Breast epithelium (tissue), 4 donors: ENCODE data around the gene PROCR. TPM values are rescaled to one million over a fixed set of nuclear protein-coding genes. Genes with fewer than 3 reads are reported as not detected.
"Not testable (repeated sequence)": the region's sequence is repeated elsewhere in the genome, so short reads cannot be mapped to it uniquely, and the experiment has no call there.

ENCODE experiments used
- DNase-seq, 2 donors: peaks; one replicate each; pipeline ENCODE4 v3.0.0-alpha.2; 2019; ENCODE audit warnings: low spot score in 2 of 2
- H3K27ac ChIP-seq, 2 donors: fragments of 200-600 bp; sonication (generic) in 1 of 2; one replicate each; pipeline ENCODE4 v1.5.1; 2016 to 2019; ENCODE audit warnings: mild to moderate bottlenecking in 1 of 2
- H3K27me3 ChIP-seq, 2 donors: fragments of 200-600 bp; sonication (generic) in 1 of 2; one replicate each; pipeline versions ENCODE4 v1.5.1 to v1.6.0; 2017 to 2019; ENCODE audit warnings: control low read depth in 1 of 2, mild to moderate bottlenecking in 1 of 2
- H3K36me3 ChIP-seq: fragments of 200-600 bp; one replicate; pipeline ENCODE4 v1.5.1; 2019
- H3K4me1 ChIP-seq, 2 donors: fragments of 200-600 bp; sonication (generic); one replicate each; pipeline ENCODE4 v1.5.1; 2016 to 2019; ENCODE audit warnings: control low read depth in 1 of 2
- H3K4me3 ChIP-seq, 3 donors: fragments of 200-600 bp; sonication (generic); 1 replicate in 2 of 3; 2 replicates in 1 of 3; pipeline ENCODE4 v1.5.1; 2016 to 2019; ENCODE audit warnings: mild to moderate bottlenecking in 3 of 3, moderate library complexity in 2 of 3
- H3K9me3 ChIP-seq, 2 donors: fragments of 200-600 bp; sonication (generic) in 1 of 2; one replicate each; pipeline ENCODE4 v1.5.1; 2016 to 2019; ENCODE audit warnings: control low read depth in 1 of 2
- CTCF ChIP-seq, 3 donors: fragments of 450-650 bp; IDR thresholded peaks; one replicate each; pipeline ENCODE4 v1.5.1; 2016 to 2017; ENCODE audit warnings: antibody characterized with exemption in 3 of 3, mild to moderate bottlenecking in 3 of 3, moderate library complexity in 3 of 3
- POLR2A ChIP-seq: fragments of 450-650 bp; IDR thresholded peaks from one replicate; pipeline ENCODE4 v1.6.1; 2016; ENCODE audit warnings: antibody characterized with exemption, mild to moderate bottlenecking, moderate library complexity
- POLR2AphosphoS5 ChIP-seq, 3 donors: sonication (generic); formaldehyde crosslinking; IDR thresholded peaks; one replicate each; pipeline ENCODE4 v1.6.1; 2017; ENCODE audit warnings: antibody characterized with exemption in 3 of 3
- intact Hi-C: fragments of 100-400 bp; cut with DNase I; formaldehyde crosslinking; loops from one replicate; pipeline ENCODE4 v1.15.1; 2023; ENCODE audit warnings: low total_unique reads
- total RNA-seq, 3 donors: library from RNA; depleted of rRNA; stranded (reverse); fragments of >200 nt; gene quantifications; one replicate each; pipeline ENCODE4 v1.1.0, GENCODE V29; 2016

PROCR gene
- total RNA-seq, 3 donors from 2014 or later = 34.1 to 87.9 (median 39.8) TPM

- Histone ChIP-seq H3K4me1 (peaks cover 0 to 4% of the 10 kb centered on the region in 2 donors), H3K36me3 (no peaks in the 10 kb centered on the region), H3K27me3 (no peaks in the 10 kb centered on the region), H3K9me3 (no peaks in the 10 kb centered on the region), H3K27ac (no peak overlapping the region), H3K4me3 (no peak overlapping the region)
- intact Hi-C loops = no loop called here
- DNase-seq = no peak
- no peak for TF ChIP-seq POLR2AphosphoS5 (IDR thresholded peaks at IDR 0.05)
- no peak for TF ChIP-seq CTCF (IDR thresholded peaks at IDR 0.05)
- no peak for TF ChIP-seq POLR2A
Measured at GRCh38 chr20:35150846-35151579, 20.9 kb upstream of the PROCR start.

GRCh38 chr20:35151736-35152135, 20.1 kb upstream of the PROCR start:
- no peaks in the 10 kb centered on the region for H3K9me3 ChIP-seq
- intact Hi-C loops = no loop called here
- H3K27ac ChIP-seq = peak overlapping the region in 1 of 2 donors; percentile 72

GRCh38 chr20:35155936-35156335, 15.9 kb upstream of the PROCR start:
- Histone ChIP-seq H3K27me3 (no peaks in the 10 kb centered on the region), H3K4me3 (no peak overlapping the region), H3K9me3 (no peaks in the 10 kb centered on the region), H3K36me3 (no peaks in the 10 kb centered on the region), H3K27ac (no peak overlapping the region), H3K4me1 (no peaks in the 10 kb centered on the region)
- intact Hi-C loops = no loop called here
- no peak for DNase-seq
- TF ChIP-seq POLR2AphosphoS5 (IDR thresholded peaks at IDR 0.05) (no peak), POLR2A (no peak), CTCF (IDR thresholded peaks at IDR 0.05) (no peak)

More at GRCh38 chr20:35151736-35152135, 20.1 kb upstream of the PROCR start:
- Histone ChIP-seq H3K27me3 (no peaks in the 10 kb centered on the region), H3K4me1 (no peaks in the 10 kb centered on the region), H3K4me3 (no peak overlapping the region), H3K36me3 (no peaks in the 10 kb centered on the region)
- DNase-seq = no peak
- peak in 2 of 3 donors; percentile 49 to 81 for TF ChIP-seq POLR2AphosphoS5 (IDR thresholded peaks at IDR 0.05)
- TF ChIP-seq CTCF (IDR thresholded peaks at IDR 0.05) = no peak
- no peak for TF ChIP-seq POLR2A

- Histone ChIP-seq H3K36me3 (no peaks in the 10 kb centered on the region), H3K27me3 (no peaks in the 10 kb centered on the region), H3K4me1 (no peaks in the 10 kb centered on the region), H3K27ac (no peak overlapping the region), H3K9me3 (no peaks in the 10 kb centered on the region), H3K4me3 (no peak overlapping the region)
- TF ChIP-seq CTCF (IDR thresholded peaks at IDR 0.05) (no peak), POLR2AphosphoS5 (IDR thresholded peaks at IDR 0.05) (no peak), POLR2A (no peak)
- intact Hi-C loops = no loop called here
- DNase-seq = no peak
Measured at GRCh38 chr20:35156978-35157377, 14.9 kb upstream of the PROCR start.

- H3K4me1 ChIP-seq, intact Hi-C loops, DNase-seq, H3K27ac ChIP-seq, H3K36me3 ChIP-seq, H3K9me3 ChIP-seq, H3K4me3 ChIP-seq, H3K27me3 ChIP-seq: not testable (repeated sequence)
Measured at GRCh38 chr20:35160341-35160740, 11.5 kb upstream of the PROCR start.

GRCh38 chr20:35164531-35164930, 7.3 kb upstream of the PROCR start:
- H3K4me3 ChIP-seq, H3K27me3 ChIP-seq, H3K9me3 ChIP-seq, intact Hi-C loops, H3K36me3 ChIP-seq, DNase-seq, H3K27ac ChIP-seq, H3K4me1 ChIP-seq: not testable (repeated sequence)
